ENCODE measurements around the gene DNAJB12.

DNAJB12 gene

DNA sequence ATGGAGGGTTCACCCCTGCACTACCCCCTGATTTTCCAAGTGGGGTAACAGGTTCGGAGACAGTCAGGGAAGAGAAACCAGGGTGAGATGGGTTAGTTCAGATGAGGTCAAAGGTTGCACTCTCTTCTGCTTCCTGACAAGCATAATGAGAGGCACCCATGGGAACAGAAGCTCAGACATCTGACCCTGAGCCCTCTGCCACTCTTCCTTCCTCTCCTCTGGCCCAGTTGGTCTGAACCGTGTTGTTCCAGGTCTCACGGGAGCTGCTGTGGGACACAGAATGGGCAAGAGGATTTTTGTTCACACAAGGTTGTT lies 38.4 kb downstream of the DNAJB12 start:
- Histone ChIP-seq H3K27ac (ENCODE audit: insufficient read depth, low read depth, low read length, poor library complexity, severe bottlenecking) (no peak overlapping the region), H3K4me3 (ENCODE audit: insufficient read depth, low read depth, low read length) (no peak overlapping the region), H3K36me3 (ENCODE audit: control insufficient read depth, insufficient read depth, low read length) (no peaks in the 10 kb centered on the region), H3K27me3 (ENCODE audit: control insufficient read depth, insufficient read depth, low read length, poor library complexity, severe bottlenecking) (peaks cover 15% of the 10 kb centered on the region), H3K4me1 (ENCODE audit: control insufficient read depth, insufficient read depth, low read length) (peaks cover 24% of the 10 kb centered on the region), H3K9me3 (ENCODE audit: control insufficient read depth, low read length) (no peaks in the 10 kb centered on the region)
- WGBS, 2 experiments: 87 to 96% methylated on average over 3 of the region's 3 CpGs

DNA sequence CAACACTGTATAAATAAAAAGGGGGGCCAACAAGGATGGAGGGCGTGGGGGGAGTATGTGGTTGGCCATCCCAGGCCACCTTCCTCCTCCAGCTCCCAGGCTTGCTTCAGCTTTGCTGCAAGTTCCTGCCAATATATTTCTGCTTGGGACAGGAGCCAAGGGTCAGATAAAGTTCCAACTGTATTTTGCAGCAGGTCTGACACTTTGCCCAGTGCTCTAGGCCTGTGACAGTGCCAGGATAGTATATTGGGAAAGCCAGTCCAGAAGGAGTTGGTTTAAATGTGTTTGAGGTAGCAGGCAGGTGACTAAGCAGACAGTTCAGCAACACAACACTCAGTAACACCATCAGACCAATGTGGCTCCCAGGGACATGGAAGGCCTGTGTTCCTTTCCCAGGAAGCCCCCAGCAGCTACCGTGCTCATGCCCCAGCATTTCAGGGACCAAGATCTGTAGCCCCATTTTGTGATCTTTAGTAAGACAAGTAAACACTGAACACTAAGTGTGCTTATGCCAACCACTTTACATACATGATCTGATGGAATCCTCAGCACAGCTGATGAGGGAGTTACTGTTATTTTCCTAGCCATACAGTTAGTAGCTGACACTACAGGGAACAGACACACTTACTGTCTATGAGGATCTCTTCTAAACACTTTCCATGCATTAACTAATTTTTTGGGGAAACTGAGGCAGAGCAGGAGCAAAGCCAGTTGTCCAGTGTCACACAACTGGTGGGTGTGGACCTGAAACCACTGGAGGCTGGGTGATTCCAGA lies 38.9 kb downstream of the DNAJB12 start:
- H3K9me3 ChIP-seq (ENCODE audit: control insufficient read depth, low read length): no peaks in the 10 kb centered on the region
- no peak overlapping the region for H3K27ac ChIP-seq (ENCODE audit: insufficient read depth, low read depth, low read length, poor library complexity, severe bottlenecking)
- peaks cover 15% of the 10 kb centered on the region for H3K27me3 ChIP-seq (ENCODE audit: control insufficient read depth, insufficient read depth, low read length, poor library complexity, severe bottlenecking)
- H3K4me3 ChIP-seq (ENCODE audit: insufficient read depth, low read depth, low read length): no peak overlapping the region
- H3K4me1 ChIP-seq (ENCODE audit: control insufficient read depth, insufficient read depth, low read length): peaks cover 18% of the 10 kb centered on the region
- WGBS, 2 experiments: 80 to 89% methylated on average over 2 of the region's 2 CpGs
- no peaks in the 10 kb centered on the region for H3K36me3 ChIP-seq (ENCODE audit: control insufficient read depth, insufficient read depth, low read length)

DNA sequence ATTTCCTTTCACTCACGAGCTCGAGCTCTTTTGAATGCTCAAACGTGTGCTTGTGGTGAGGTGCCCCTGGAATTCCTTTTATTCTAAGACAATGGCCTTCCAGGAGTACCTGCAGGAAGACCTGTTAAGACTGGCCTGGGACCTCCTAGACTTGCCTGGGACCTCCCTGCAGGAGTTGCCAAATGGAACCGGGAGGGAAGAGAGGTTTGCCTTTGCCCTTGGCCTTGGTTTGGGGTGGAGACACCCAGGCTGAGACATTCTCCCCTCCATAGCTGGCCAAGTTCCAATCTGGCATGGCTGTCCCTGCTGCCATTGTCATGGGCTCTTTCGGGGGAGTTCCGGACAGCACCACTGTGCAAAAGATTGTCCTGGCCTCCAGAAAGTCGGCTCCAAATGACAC lies 39.7 kb downstream of the DNAJB12 start:
- H3K27me3 ChIP-seq (ENCODE audit: control insufficient read depth, insufficient read depth, low read length, poor library complexity, severe bottlenecking): peaks cover 15% of the 10 kb centered on the region
- no peak overlapping the region for H3K4me3 ChIP-seq (ENCODE audit: insufficient read depth, low read depth, low read length)
- H3K4me1 ChIP-seq (ENCODE audit: control insufficient read depth, insufficient read depth, low read length): peaks cover 11% of the 10 kb centered on the region
- no peak overlapping the region for H3K27ac ChIP-seq (ENCODE audit: insufficient read depth, low read depth, low read length, poor library complexity, severe bottlenecking)
- 59% methylated on average over 7 of the region's 7 CpGs for WGBS, 2 experiments
- no peaks in the 10 kb centered on the region for H3K36me3 ChIP-seq (ENCODE audit: control insufficient read depth, insufficient read depth, low read length)
- no peaks in the 10 kb centered on the region for H3K9me3 ChIP-seq (ENCODE audit: control insufficient read depth, low read length)

DNA sequence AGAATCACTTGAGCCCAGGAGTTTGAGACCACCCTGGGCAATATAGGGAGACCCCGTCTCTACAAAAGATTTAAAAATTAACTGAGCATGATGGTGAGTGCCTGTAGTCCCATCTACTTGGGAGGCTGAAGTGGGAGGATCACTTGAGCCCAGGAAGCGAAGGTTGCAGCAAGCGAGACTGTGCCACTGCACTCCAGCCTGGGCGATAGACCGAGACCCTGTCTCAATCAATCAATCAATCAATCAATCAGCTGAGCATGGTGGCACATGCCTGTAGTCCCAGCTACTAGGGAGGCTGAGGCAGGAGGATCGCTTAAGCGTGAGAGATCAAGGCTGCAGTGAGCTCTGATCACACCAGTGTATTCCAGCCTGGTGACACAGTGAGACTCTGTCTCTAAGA lies 40.5 kb downstream of the DNAJB12 start:
- Histone ChIP-seq H3K9me3 (ENCODE audit: control insufficient read depth, low read length) (no peaks in the 10 kb centered on the region), H3K4me3 (ENCODE audit: insufficient read depth, low read depth, low read length) (no peak overlapping the region), H3K36me3 (ENCODE audit: control insufficient read depth, insufficient read depth, low read length) (no peaks in the 10 kb centered on the region), H3K27ac (ENCODE audit: insufficient read depth, low read depth, low read length, poor library complexity, severe bottlenecking) (no peak overlapping the region), H3K4me1 (ENCODE audit: control insufficient read depth, insufficient read depth, low read length) (peaks cover 4% of the 10 kb centered on the region), H3K27me3 (ENCODE audit: control insufficient read depth, insufficient read depth, low read length, poor library complexity, severe bottlenecking) (peaks cover 13% of the 10 kb centered on the region)
- WGBS, 2 experiments: 94 to 97% methylated on average over 7 of the region's 7 CpGs

DNA sequence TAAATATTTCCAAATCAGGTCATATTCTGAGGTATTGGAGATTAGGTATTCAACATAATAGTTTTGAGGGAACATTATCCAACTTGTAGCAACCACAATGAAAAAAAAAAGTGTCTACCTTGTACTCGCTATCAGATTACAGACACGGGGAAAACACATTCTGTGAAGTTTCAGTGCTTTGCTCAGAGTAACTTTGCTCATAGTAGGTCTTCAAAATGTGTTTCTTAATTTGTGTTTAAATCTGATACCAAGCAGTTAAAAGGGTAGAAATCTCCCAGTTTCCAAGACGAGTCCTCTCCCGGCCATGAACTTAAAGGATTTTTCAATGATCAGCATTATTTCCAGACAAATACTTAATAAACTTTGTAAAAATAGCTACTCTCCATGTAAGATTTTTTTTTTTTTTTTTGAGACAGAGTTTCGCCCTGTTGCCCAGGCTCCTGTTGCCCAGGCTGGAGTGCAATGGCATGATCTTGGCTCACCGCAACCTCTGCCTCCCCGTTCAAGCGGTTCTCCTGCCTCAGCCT lies 41.8 kb downstream of the DNAJB12 start:
- 89 to 96% methylated on average over 8 of the region's 8 CpGs for WGBS, 2 experiments
- H3K27me3 ChIP-seq (ENCODE audit: control insufficient read depth, insufficient read depth, low read length, poor library complexity, severe bottlenecking): no peaks in the 10 kb centered on the region
- H3K36me3 ChIP-seq (ENCODE audit: control insufficient read depth, insufficient read depth, low read length): no peaks in the 10 kb centered on the region
- H3K4me3 ChIP-seq (ENCODE audit: insufficient read depth, low read depth, low read length): no peak overlapping the region
- no peaks in the 10 kb centered on the region for H3K4me1 ChIP-seq (ENCODE audit: control insufficient read depth, insufficient read depth, low read length)
- no peak overlapping the region for H3K27ac ChIP-seq (ENCODE audit: insufficient read depth, low read depth, low read length, poor library complexity, severe bottlenecking)
- no peaks in the 10 kb centered on the region for H3K9me3 ChIP-seq (ENCODE audit: control insufficient read depth, low read length)

DNA sequence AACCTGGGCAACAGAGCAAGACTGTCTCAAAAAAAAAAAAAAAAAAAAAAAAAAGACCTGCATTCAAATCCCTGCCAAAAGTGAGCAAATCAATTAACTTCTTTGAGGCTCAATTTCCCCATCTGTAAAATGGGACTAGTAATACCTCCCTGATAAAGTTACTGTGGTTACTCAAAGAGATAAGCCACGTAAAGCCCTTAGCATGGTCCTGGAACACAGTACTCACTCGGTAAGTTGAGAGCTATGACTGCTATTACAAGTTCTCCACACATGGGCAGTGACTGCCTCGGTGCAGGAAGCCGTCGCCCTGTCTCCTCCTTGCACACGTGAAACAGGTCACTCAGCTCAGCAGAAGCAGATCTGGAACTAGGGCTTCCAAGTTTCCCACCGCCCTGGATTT lies 43.1 kb downstream of the DNAJB12 start:
- Histone ChIP-seq H3K4me1 (ENCODE audit: control insufficient read depth, insufficient read depth, low read length) (no peaks in the 10 kb centered on the region), H3K4me3 (ENCODE audit: insufficient read depth, low read depth, low read length) (no peak overlapping the region), H3K27ac (ENCODE audit: insufficient read depth, low read depth, low read length, poor library complexity, severe bottlenecking) (no peak overlapping the region), H3K9me3 (ENCODE audit: control insufficient read depth, low read length) (no peaks in the 10 kb centered on the region), H3K36me3 (ENCODE audit: control insufficient read depth, insufficient read depth, low read length) (no peaks in the 10 kb centered on the region), H3K27me3 (ENCODE audit: control insufficient read depth, insufficient read depth, low read length, poor library complexity, severe bottlenecking) (no peaks in the 10 kb centered on the region)
- 94 to 96% methylated on average over 7 of the region's 7 CpGs for WGBS, 2 experiments

DNA sequence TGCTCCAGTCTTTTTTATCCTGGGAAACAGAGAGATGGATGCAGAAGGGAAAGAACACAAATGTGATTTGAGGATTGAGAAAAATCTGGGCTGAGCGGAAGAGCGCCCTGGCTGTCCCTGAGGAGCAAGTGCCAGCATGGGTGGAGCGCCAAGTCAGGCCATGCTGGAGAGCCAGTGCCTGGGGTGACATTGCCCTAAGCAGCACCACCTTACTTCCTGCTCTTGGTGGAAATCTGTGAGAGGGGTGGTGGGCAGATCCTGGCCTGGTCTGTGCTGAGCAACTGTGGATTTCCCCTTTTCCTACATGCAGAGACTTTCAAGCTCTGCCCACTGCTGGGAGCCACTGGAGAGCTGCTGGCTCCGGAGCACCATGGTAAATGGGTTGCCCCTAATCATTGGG lies 44.1 kb downstream of the DNAJB12 start:
- Histone ChIP-seq H3K4me1 (ENCODE audit: control insufficient read depth, insufficient read depth, low read length) (no peaks in the 10 kb centered on the region), H3K4me3 (ENCODE audit: insufficient read depth, low read depth, low read length) (no peak overlapping the region), H3K27me3 (ENCODE audit: control insufficient read depth, insufficient read depth, low read length, poor library complexity, severe bottlenecking) (no peaks in the 10 kb centered on the region), H3K9me3 (ENCODE audit: control insufficient read depth, low read length) (no peaks in the 10 kb centered on the region), H3K27ac (ENCODE audit: insufficient read depth, low read depth, low read length, poor library complexity, severe bottlenecking) (no peak overlapping the region), H3K36me3 (ENCODE audit: control insufficient read depth, insufficient read depth, low read length) (no peaks in the 10 kb centered on the region)
- 93% methylated on average over 4 of the region's 4 CpGs for WGBS, 2 experiments

DNA sequence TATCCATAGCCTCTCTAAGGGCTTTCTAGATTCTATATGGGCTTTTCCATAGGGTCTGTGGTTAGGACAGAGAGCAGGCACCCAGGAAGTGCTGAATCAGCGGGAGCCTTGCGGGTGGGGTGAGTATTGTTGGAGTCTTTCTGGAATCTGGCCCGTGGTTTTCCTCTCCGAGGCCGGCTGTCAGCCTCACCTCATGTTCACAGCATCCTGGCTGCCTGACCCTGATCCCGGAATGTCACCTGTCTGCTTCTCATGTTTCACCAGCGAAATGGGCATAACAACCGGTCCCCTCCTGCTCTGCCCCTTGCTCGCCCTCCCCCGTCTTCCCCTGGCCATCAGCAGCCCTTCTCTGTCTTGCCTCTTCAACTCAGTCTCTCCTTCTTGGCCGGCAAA lies 44.5 kb downstream of the DNAJB12 start:
- H3K36me3 ChIP-seq (ENCODE audit: control insufficient read depth, insufficient read depth, low read length): no peaks in the 10 kb centered on the region
- H3K27me3 ChIP-seq (ENCODE audit: control insufficient read depth, insufficient read depth, low read length, poor library complexity, severe bottlenecking): no peaks in the 10 kb centered on the region
- H3K9me3 ChIP-seq (ENCODE audit: control insufficient read depth, low read length): no peaks in the 10 kb centered on the region
- H3K4me1 ChIP-seq (ENCODE audit: control insufficient read depth, insufficient read depth, low read length): no peaks in the 10 kb centered on the region
- H3K4me3 ChIP-seq (ENCODE audit: insufficient read depth, low read depth, low read length): no peak overlapping the region
- no peak overlapping the region for H3K27ac ChIP-seq (ENCODE audit: insufficient read depth, low read depth, low read length, poor library complexity, severe bottlenecking)
- WGBS, 2 experiments: 69 to 70% methylated on average over 11 of the region's 11 CpGs

DNA sequence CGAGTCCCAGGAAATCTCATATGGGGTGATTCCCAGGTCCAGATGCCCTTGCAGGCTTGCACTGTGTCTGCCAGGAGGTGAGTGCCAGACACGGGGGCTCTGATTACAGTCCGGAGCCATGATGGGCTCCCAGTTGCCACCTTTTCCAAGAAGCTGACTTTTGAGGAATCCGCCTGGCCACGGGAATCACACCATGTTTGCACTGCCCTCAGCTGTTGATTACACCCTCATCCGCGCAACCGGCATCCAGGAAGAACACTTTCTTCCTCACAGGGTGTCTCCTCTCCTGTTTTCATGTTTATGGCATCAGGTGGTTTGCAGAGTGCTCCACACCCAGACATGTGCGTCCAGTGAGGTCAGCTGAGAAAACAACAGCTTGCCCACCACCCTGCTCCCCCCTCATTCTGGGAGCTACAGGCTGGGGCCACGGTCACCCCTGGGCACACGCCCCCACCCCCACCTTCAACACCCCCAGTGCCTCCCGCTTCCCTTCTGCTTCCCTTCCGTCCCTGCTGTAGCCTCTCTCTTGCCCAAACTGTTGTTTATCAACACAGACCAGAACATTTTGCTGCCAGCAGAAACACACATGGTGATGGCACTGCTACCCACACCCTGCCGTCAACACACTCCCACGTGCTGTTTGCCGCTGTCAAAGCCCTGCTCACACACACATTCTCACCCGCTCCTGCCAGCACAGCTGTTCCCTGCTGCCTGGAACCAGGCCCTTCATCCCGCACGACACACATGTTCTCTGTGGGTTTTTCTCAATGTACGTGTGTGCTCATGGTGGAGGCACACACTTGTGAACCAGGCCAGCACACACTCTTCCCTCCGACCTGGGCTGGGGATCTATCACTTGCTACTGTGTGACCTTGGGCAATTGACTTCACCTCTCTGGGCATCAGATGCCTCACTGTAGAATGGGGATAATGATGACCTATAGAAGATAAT lies 45.2 kb downstream of the DNAJB12 start:
- WGBS, 2 experiments: 85 to 87% methylated on average over 21 of the region's 21 CpGs
- Histone ChIP-seq H3K4me3 (ENCODE audit: insufficient read depth, low read depth, low read length) (no peak overlapping the region), H3K4me1 (ENCODE audit: control insufficient read depth, insufficient read depth, low read length) (no peaks in the 10 kb centered on the region), H3K27me3 (ENCODE audit: control insufficient read depth, insufficient read depth, low read length, poor library complexity, severe bottlenecking) (no peaks in the 10 kb centered on the region), H3K9me3 (ENCODE audit: control insufficient read depth, low read length) (no peaks in the 10 kb centered on the region), H3K27ac (ENCODE audit: insufficient read depth, low read depth, low read length, poor library complexity, severe bottlenecking) (no peak overlapping the region), H3K36me3 (ENCODE audit: control insufficient read depth, insufficient read depth, low read length) (no peaks in the 10 kb centered on the region)

DNA sequence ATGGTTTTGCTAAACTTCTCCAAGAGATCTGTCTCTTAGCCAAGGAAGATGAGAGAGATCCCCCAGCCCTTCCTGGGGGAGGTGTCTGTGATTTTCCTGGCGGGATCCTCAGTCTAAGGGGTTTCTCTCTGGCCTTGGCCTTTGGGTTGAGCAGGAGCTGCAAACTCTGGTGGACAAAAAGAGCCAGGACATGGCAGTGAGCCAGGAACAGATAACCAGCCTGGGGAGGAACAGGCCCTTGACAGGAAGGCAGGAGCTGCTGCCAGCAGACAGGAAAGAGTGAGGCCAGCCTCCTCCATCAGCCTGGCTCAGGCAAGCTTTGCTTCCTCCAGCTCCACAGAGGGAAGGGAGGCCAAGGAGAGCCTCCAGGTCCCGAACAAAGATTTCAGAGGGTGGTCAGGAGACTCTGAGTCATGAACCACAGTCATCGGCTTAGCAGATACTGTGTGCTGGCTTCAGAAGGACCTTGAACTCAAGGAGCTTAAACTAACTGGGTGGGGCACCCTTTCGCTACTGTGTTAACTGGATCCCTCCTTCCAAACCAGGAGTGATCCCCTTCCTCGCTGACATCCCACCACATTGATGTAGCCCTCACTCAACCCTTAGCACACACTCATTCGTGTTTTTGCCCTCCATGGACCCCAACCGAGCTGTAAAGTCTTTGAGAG lies 46.3 kb downstream of the DNAJB12 start:
- no peaks in the 10 kb centered on the region for H3K27me3 ChIP-seq (ENCODE audit: control insufficient read depth, insufficient read depth, low read length, poor library complexity, severe bottlenecking)
- no peak overlapping the region for H3K27ac ChIP-seq (ENCODE audit: insufficient read depth, low read depth, low read length, poor library complexity, severe bottlenecking)
- H3K4me3 ChIP-seq (ENCODE audit: insufficient read depth, low read depth, low read length): no peak overlapping the region
- no peaks in the 10 kb centered on the region for H3K9me3 ChIP-seq (ENCODE audit: control insufficient read depth, low read length)
- no peaks in the 10 kb centered on the region for H3K36me3 ChIP-seq (ENCODE audit: control insufficient read depth, insufficient read depth, low read length)
- WGBS, 2 experiments: 91 to 93% methylated on average over 7 of the region's 7 CpGs
- no peaks in the 10 kb centered on the region for H3K4me1 ChIP-seq (ENCODE audit: control insufficient read depth, insufficient read depth, low read length)
